B cell (primary cell): Measurements from ENCODE around the gene ARL5A. TPM values are rescaled to one million over a fixed set of nuclear protein-coding genes. Genes with fewer than 3 reads are reported as not detected.

Experiments used
- ATAC-seq: fragments of 200-7000 bp; cut with Tn5 transposase; one replicate; pipeline ENCODE4 v1.10.0; 2021; ENCODE audit warnings: low read depth, mild to moderate bottlenecking, moderate number of reproducible peaks, moderate library complexity
- CTCF ChIA-PET: fragments of 350-600 bp; sonication (Branson Sonifier 250); formaldehyde crosslinking; loops from one replicate; lab custom pipeline; 2021; ENCODE audit warnings: antibody characterized with exemption, inconsistent platforms; lab: Charles Lee
- POLR2A ChIA-PET: fragments of 350-600 bp; sonication (Branson Sonifier 250); formaldehyde crosslinking; loops from one replicate; lab custom pipeline; 2021; ENCODE audit warnings: antibody characterized with exemption; lab: Charles Lee
- DNase-seq: peaks from one replicate; pipeline ENCODE4 v3.0.0; 2013
- H2AFZ ChIP-seq: 2 replicates; pipeline ENCODE4 v1.6.1; 2012; ENCODE audit warnings: mild to moderate bottlenecking, low read depth, low read length; ENCODE audit not compliant: insufficient read depth, poor library complexity, severe bottlenecking
- H3K27ac ChIP-seq, 2 donors: 1 replicate in 1 of 2; 2 replicates in 1 of 2; pipeline ENCODE4 v1.5.1; 2012 to 2013; ENCODE audit warnings: low read length in 2 of 2, mild to moderate bottlenecking in 2 of 2, moderate library complexity in 1 of 2
- H3K27me3 ChIP-seq, 4 experiments: fragments of 200-600 bp in 1 of 4; sonication (generic) in 1 of 4; replicated peaks in 1 of 4; 1 replicate in 2 of 4; 2 replicates in 2 of 4; pipeline versions ENCODE4 v1.6.1 to v1.7.0; 2013 to 2016; ENCODE audit warnings: low read length in 3 of 4, mild to moderate bottlenecking in 2 of 4, mixed read lengths in 1 of 4, moderate library complexity in 1 of 4; ENCODE audit not compliant: insufficient read depth in 4 of 4, control insufficient read depth in 3 of 4; ENCODE audit errors: control extremely low read depth in 1 of 4
- H3K36me3 ChIP-seq, 2 experiments: replicated peaks in 1 of 2; 1 replicate in 1 of 2; 2 replicates in 1 of 2; pipeline versions ENCODE4 v1.6.1 to v1.7.1; 2013; ENCODE audit warnings: low read length in 1 of 2; ENCODE audit not compliant: insufficient read depth in 2 of 2, control insufficient read depth in 1 of 2; ENCODE audit errors: control extremely low read depth in 1 of 2, extremely low read depth in 1 of 2
- H3K4me1 ChIP-seq, 2 donors: fragments of 200-600 bp in 1 of 2; sonication (generic) in 1 of 2; 1 replicate in 1 of 2; 2 replicates in 1 of 2; pipeline versions ENCODE4 v1.5.1 to v1.6.1; 2013 to 2017; ENCODE audit warnings: low read length in 2 of 2; ENCODE audit not compliant: control insufficient read depth in 2 of 2, insufficient read depth in 2 of 2
- H3K4me2 ChIP-seq: replicated peaks from 2 replicates; pipeline ENCODE3; 2012; ENCODE audit warnings: mild to moderate bottlenecking, low read depth, low read length; ENCODE audit not compliant: poor library complexity, severe bottlenecking
- H3K4me3 ChIP-seq, 5 experiments: fragments of 200-600 bp in 1 of 5; sonication (generic) in 1 of 5; 1 replicate in 3 of 5; 2 replicates in 2 of 5; pipeline versions ENCODE4 v1.5.1 to v1.7.0; 2011 to 2016; ENCODE audit warnings: low read length in 4 of 5, mild to moderate bottlenecking in 4 of 5, low read depth in 2 of 5, control low read depth in 1 of 5, moderate library complexity in 1 of 5; ENCODE audit not compliant: insufficient read depth in 1 of 5; ENCODE audit errors: control extremely low read depth in 1 of 5, extremely low read depth in 1 of 5
- H3K79me2 ChIP-seq: fragments of 200-600 bp; sonication (generic); one replicate; pipeline ENCODE4 v1.6.0; 2016; ENCODE audit warnings: low read length; ENCODE audit not compliant: control insufficient read depth, insufficient read depth
- H3K9ac ChIP-seq: fragments of 200-600 bp; sonication (generic); 2 replicates; pipeline ENCODE4 v1.6.1; 2017; ENCODE audit warnings: mild to moderate bottlenecking, low read length, moderate library complexity
- H3K9me3 ChIP-seq, 3 donors: one replicate each; pipeline versions ENCODE4 v1.6.1 to v1.7.1; 2013; ENCODE audit warnings: low read length in 2 of 3; ENCODE audit not compliant: control insufficient read depth in 2 of 3, insufficient read depth in 1 of 3; ENCODE audit errors: control extremely low read depth in 1 of 3
- H4K20me1 ChIP-seq: 2 replicates; pipeline ENCODE4 v1.6.0; 2012; ENCODE audit warnings: mild to moderate bottlenecking, low read length; ENCODE audit not compliant: insufficient read depth, control insufficient read depth, poor library complexity, severe bottlenecking
- H3K27ac Mint-ChIP-seq: one replicate; pipeline ENCODE4 v1.8.0; 2021; ENCODE audit warnings: mixed read lengths
- H3K27me3 Mint-ChIP-seq: one replicate; pipeline ENCODE4 v1.8.0; 2021; ENCODE audit warnings: mixed read lengths
- H3K4me1 Mint-ChIP-seq: one replicate; pipeline ENCODE4 v1.8.0; 2021; ENCODE audit warnings: mixed read lengths
- H3K4me3 Mint-ChIP-seq: one replicate; pipeline ENCODE4 v1.8.0; 2021; ENCODE audit warnings: mixed read lengths
- H3K9me3 Mint-ChIP-seq: one replicate; pipeline ENCODE4 v1.8.0; 2022; ENCODE audit warnings: mixed read lengths; ENCODE audit not compliant: insufficient read depth
- CTCF ChIP-seq: fragments of 200-600 bp; IDR thresholded peaks from one replicate; pipeline ENCODE4 v1.8.0; 2022; ENCODE audit warnings: antibody characterized with exemption, mild to moderate bottlenecking
- EZH2 ChIP-seq: IDR thresholded peaks from 2 replicates; pipeline ENCODE4 v1.6.1; 2012; ENCODE audit warnings: borderline replicate concordance, low read depth, mild to moderate bottlenecking, moderate library complexity, low read length; ENCODE audit not compliant: insufficient read depth, poor library complexity, severe bottlenecking
- WGBS: methylation state at CpG from one replicate; pipeline ENCODE4 v1.1.5; 2013; ENCODE audit warnings: missing lambda C conversion rate; ENCODE audit not compliant: insufficient coverage; 5-methylcytosine and 5-hydroxymethylcytosine counted together
- intact Hi-C: fragments of 100-400 bp; cut with micrococcal nuclease; formaldehyde crosslinking; loops from one replicate; pipeline ENCODE4 v1.10.0; 2022
- polyA plus RNA-seq: library from polyadenylated mRNA; depleted of rRNA; stranded (reverse); fragments of >200 nt; gene quantifications from 2 replicates; pipeline ENCODE4 v1.2.3, GENCODE V29; 2012
- total RNA-seq, 2 donors: library from RNA; stranded (reverse); fragments of 120-200 nt in 1 of 2; gene quantifications; 1 replicate in 1 of 2; 2 replicates in 1 of 2; pipeline versions ENCODE4 v1.2.3 to v1.2.4, GENCODE V29; 2013 to 2022

ARL5A gene
- total and polyA plus RNA-seq, 2 donors (not counting 1 experiment from before 2014, with no cell fraction given), result 18.2 to 54.1 TPM

DNA sequence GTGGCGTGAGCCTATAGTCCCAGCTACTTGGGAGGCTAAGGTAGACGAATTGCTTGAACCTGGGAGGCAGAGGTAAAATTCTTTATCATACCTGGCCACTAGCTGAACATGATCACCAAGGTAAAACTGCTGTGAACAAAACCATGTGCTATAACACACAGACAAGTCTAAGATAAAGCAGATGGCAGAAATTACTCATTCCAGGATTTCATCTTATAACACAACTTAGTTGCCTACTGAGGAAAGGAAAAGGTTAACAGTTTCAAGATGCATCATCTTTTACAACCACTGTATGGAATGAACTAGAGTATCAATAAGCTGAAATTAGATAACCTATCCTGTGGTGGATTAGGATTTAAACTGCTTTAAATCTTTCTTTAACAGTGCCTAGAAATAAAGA, 8.3 kb downstream of the ARL5A start:
- ATAC-seq (no peak), DNase-seq (no peak)
- peaks cover 43% of the 10 kb centered on the region for H3K4me1 Mint-ChIP-seq
- intact Hi-C loops, result no loop called here
- no peak overlapping the region for H2AFZ ChIP-seq
- peaks cover 0 to 3% of the 10 kb centered on the region in 2 donors for H3K4me1 ChIP-seq
- H3K4me3 ChIP-seq, result no peak overlapping the region
- no peak overlapping the region for H3K9ac ChIP-seq
- H3K4me3 Mint-ChIP-seq, result no peak overlapping the region
- 74% methylated on average over 2 of the region's 2 CpGs for WGBS
- peaks cover 5 to 12% of the 10 kb centered on the region in 2 experiments for H3K36me3 ChIP-seq
- peaks cover 67% of the 10 kb centered on the region for H4K20me1 ChIP-seq
- no peaks in the 10 kb centered on the region for H3K9me3 ChIP-seq
- TF ChIP-seq EZH2 (no peak), CTCF (no peak)
- CTCF ChIA-PET, result no interaction called here
- POLR2A ChIA-PET, result interaction anchor here (0.7 kb wide), 1 partner anchor 410 kb away, joined by 4 read pairs; no protein-coding TSS in a partner anchor
- peaks cover 86% of the 10 kb centered on the region for H3K79me2 ChIP-seq
- no peaks in the 10 kb centered on the region for H3K27me3 ChIP-seq
- no peak overlapping the region for H3K27ac ChIP-seq
- H3K27ac Mint-ChIP-seq, result no peak overlapping the region
- no peaks in the 10 kb centered on the region for H3K9me3 Mint-ChIP-seq
- H3K27me3 Mint-ChIP-seq, result no peaks in the 10 kb centered on the region
- no peak overlapping the region for H3K4me2 ChIP-seq

GRCh38 chr2:151817929-151818328, 10.3 kb downstream of the ARL5A start:
- Histone ChIP-seq H2AFZ (no peak overlapping the region), H3K4me2 (no peak overlapping the region), H3K4me3 (no peak overlapping the region), H3K36me3 (peaks cover 2 to 29% of the 10 kb centered on the region in 2 experiments), H3K27ac (no peak overlapping the region), H3K9me3 (no peaks in the 10 kb centered on the region), H4K20me1 (peaks cover 60% of the 10 kb centered on the region), H3K9ac (no peak overlapping the region), H3K27me3 (no peaks in the 10 kb centered on the region), H3K79me2 (peaks cover 69% of the 10 kb centered on the region), H3K4me1 (no peaks in the 10 kb centered on the region)
- no peak for ATAC-seq
- H3K4me1 Mint-ChIP-seq, result peaks cover 26% of the 10 kb centered on the region
- no peak for DNase-seq
- no peak overlapping the region for H3K27ac Mint-ChIP-seq
- H3K4me3 Mint-ChIP-seq, result no peak overlapping the region
- CTCF ChIA-PET, result interaction anchor here (1.1 kb wide), 1 partner anchor 11 kb away, joined by 3 read pairs; no protein-coding TSS in a partner anchor
- 100% methylated on average over 1 of the region's 3 CpGs for WGBS
- no peaks in the 10 kb centered on the region for H3K27me3 Mint-ChIP-seq
- POLR2A ChIA-PET, result no interaction called here
- TF ChIP-seq EZH2 (no peak), CTCF (no peak)
- intact Hi-C loops, result no loop called here
- H3K9me3 Mint-ChIP-seq, result no peaks in the 10 kb centered on the region
